GM18499 (cell line): ENCODE measurements around the gene ASPSCR1.

Experiments used
- ATAC-seq: cut with Tn5 transposase; IDR thresholded peaks from one replicate; pipeline ENCODE4 v1.9.1; 2021; ENCODE audit warnings: moderate number of reproducible peaks; ENCODE audit not compliant: insufficient read depth, unreplicated experiment

Gene ASPSCR1

GRCh38 chr17:81959362-81960129 is 17.9 kb upstream of the ASPSCR1 start:
- ATAC-seq = no peak

- ATAC-seq = no peak
Measured at GRCh38 chr17:81960130-81960958, 17.1 kb upstream of the ASPSCR1 start.

- ATAC-seq = no peak
Measured at GRCh38 chr17:81961087-81961511, 16.3 kb upstream of the ASPSCR1 start, which contains the start of gene NOTUM. TSS of gene NOTUM (minus strand) at chr17:81961187. CDS start at chr17:81960909, 278 bp downstream.

- ATAC-seq = no peak
Measured at GRCh38 chr17:81961521-81962498, 15.6 kb upstream of the ASPSCR1 start.

- ATAC-seq = no peak
Measured at GRCh38 chr17:81962499-81963441, 14.7 kb upstream of the ASPSCR1 start.

GRCh38 chr17:81964081-81964849 is 13.2 kb upstream of the ASPSCR1 start:
- ATAC-seq = no peak

- no peak for ATAC-seq
Measured at GRCh38 chr17:81966343-81967243, 10.8 kb upstream of the ASPSCR1 start.

GRCh38 chr17:81967244-81967532 is 10.2 kb upstream of the ASPSCR1 start:
- ATAC-seq = no peak

GRCh38 chr17:81967533-81968395 is 9.7 kb upstream of the ASPSCR1 start:
- no peak for ATAC-seq

GRCh38 chr17:81968396-81968745 is 9.1 kb upstream of the ASPSCR1 start:
- ATAC-seq = no peak

- ATAC-seq = no peak
Measured at GRCh38 chr17:81968850-81969812, 8.3 kb upstream of the ASPSCR1 start.

GRCh38 chr17:81973432-81973831 is 4.0 kb upstream of the ASPSCR1 start:
- ATAC-seq = no peak

- ATAC-seq = no peak
Measured at GRCh38 chr17:81976332-81977210, 858 bp upstream of the ASPSCR1 start.

GRCh38 chr17:81978524-81979298 is 1.3 kb downstream of the ASPSCR1 start:
- ATAC-seq = no peak
